GM21576 (cell line): ENCODE results near the gene MIB2.

Experiments used
- ATAC-seq: cut with Tn5 transposase; IDR thresholded peaks from one replicate; pipeline ENCODE4 v1.9.1; 2021; ENCODE audit warnings: mild to moderate bottlenecking, moderate library complexity; ENCODE audit not compliant: unreplicated experiment

Gene MIB2

DNA sequence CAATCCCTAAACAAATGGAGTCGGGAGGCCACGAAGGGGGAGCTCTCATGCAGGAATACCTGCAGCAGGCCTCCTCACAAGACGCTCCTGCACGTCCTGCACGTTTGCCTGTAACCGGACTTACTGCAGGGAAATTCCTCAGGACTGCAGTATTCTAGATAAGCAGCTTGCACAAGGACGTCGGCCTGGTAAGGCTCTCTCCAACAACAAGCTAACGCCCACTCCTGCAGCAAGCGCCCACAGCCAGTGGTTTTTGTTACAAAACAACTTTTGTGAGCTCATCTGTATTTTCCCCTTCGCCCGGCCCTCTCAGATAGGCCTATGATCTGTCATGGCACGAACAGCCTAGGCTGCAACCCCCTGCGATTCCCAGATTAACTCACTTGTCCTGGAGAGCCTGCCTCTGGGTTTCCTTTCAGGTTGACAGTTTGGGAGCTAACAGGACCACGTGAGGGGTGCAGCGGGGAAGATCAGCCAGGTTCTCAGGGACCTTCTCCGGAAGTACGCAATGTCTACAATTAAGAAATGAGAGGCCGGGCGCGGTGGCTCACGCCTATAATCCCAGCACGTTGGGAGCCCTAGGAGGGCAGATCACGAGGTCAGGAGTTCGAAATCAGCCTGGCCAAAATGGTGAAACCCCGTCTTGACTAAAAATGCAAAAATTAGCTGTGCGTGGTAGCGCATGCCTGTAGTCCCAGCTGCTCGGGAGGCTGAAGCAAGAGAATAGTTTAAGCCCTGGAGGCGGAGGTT lies 921 bp upstream of the MIB2 start:
- no peak for ATAC-seq

DNA sequence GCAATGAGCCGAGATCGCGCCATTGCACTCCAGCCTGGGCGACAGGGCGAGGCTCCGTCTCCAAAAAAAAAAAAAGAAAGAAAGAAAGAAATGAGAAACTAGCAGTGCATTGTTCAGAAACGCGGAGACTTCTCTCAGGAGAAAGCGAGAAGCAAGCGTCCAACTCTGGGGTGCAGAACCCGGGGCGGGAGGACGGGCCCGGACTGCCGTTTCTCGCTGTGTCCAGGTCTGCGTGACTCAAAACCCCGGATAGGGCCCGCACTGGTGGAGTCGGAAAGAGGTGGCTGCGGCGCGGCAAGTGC lies 395 bp upstream of the MIB2 start:
- ATAC-seq: no peak

DNA sequence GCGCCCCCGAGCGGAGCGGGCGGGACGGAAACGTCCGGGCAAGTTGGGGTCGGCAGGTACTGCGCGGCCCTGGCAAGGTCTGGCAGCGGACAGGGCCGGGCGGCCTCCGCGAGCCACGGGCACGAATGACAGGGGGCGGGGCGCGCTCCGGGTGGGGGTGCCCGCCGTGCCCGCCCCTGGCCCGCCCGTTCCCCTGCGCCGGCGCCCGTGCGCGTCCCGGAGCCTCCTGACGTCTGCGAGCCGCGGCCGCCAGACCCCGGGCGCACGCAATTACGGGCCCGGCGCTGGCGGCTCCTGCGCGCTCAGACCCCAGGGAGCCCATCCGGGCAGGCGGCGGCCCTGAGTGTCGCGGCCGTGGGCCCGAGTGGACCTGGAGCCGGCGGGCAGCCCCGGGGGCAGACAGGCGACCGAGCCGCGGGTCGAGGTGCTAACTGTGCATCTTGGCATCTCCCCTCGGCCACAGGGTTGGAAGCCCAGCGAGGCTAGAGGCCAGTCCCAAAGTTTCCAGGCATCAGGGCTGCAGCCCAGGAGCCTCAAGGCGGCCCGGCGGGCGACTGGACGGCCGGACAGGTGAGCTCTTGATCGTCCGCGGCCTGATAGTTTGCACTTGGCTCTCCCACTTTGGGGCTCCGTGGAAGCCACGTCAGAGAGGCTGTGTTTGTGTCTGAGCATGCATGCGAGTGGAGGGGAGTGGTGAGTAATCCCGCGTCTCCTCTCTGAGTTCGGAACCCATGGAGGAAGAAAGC lies 918 bp downstream of the MIB2 start:
- peak; percentile 17 for ATAC-seq

DNA sequence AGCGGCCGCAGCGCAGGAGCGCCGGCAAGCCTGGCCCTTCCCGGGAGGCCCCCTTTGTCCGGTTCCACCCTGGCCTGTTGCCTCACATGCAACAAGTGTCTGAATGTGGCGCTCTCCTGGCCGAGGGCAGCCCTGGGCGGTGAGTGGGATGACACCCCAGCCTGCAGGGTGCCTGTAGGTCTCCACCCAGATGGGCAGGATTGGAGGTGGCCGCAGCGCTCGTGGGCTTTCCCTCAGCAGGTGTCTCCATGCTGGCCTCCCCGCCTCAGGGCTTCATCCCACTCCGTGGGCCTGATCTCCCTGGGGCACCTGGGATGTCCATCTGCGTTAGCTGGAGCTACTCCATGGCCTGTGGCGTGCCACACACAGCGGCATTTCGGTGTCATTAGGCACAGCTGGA lies 1.5 kb downstream of the MIB2 start:
- no peak for ATAC-seq

DNA sequence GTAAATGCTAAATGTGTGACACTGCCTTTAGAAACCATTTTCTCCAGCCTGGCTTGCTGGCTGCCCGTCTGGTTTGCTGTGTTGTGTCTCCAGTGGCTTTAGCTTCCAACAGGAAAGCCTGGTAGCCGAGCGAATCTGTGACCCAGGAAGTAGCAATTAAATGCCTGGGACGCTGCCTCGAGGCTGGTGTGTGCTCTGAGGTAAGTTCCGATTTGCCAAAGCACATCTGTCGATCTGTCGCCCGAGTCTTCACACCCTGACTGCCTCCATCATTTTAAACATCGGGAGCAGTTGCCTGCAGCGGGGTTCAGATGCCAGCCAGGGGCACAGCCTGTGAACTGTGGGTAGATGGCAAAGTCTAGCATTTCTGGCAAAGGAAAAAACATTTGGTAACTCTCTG lies 2.2 kb downstream of the MIB2 start:
- no peak for ATAC-seq

DNA sequence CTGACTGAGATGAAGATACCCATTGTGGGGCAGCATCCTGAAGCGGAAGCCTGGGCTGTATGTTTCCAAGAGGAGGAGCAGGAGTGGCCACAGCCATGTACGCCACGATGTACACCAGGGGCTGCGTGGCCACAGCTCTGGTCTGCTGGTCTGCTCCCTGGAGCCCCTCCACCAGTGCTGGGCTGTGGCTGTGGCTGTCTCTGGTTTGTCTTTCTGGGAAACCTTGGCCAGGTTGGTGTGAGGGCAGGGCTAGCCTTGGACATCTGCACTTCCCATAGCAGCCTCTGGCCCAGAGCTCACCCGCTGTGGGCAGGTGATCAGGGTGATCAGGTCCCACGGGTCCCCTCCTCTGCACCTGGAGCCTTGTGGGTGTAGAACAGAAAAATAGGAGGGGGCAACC lies 2.6 kb downstream of the MIB2 start:
- no peak for ATAC-seq

DNA sequence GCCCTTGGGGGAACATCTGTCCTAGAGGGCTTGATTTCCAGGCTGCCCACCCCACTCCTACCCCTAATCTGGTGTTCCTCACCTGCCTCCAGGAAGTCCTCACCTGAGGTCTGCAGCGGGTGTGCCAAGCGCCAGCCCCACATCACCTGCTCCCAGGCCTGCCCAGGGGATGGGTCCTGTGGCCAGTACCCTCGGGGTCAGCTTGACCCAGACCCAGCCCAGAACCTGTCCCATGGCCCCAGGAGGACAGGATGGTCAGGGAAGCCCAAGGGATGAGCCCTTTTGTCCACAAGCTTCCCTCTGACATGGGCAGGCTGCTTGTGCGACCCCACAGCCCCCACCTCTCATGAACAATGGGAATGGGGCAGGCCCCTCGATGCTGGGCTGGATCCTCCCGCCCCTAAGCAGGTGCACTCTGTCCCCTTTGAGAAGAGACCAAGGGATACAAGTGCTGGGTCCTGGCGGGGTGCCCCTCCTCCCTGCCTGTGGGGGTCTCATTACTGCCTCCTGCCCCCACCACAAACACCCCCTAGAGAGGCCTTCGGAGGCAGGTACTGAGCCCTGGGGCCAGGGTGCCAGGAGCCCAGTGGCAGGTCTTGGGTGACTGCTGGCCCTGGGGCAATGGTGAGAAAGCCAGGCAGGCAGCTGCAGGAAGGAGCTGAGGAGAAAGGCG lies 3.2 kb downstream of the MIB2 start:
- ATAC-seq: no peak

DNA sequence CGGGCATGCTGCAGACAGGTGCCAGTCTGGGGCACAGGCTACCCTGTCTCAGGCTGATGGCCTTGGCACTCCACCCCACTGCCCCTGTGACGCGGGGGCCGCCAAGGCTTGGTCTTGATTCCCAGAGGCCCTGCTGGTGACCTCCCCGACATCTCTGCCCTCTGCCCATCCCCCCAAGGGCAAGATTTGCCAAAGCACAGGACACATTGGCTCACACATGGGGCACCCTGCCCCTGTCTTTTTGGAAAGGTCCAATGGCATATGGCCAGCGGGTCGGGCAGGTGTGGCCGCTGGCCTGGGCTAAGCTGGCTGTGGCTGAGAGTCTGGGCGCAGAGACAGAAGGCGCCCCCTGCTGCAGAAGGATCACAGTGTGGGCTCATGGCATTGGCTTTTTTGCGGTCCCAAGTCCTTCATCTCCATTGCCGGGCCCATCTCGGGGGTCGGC lies 4.6 kb downstream of the MIB2 start:
- ATAC-seq: no peak

DNA sequence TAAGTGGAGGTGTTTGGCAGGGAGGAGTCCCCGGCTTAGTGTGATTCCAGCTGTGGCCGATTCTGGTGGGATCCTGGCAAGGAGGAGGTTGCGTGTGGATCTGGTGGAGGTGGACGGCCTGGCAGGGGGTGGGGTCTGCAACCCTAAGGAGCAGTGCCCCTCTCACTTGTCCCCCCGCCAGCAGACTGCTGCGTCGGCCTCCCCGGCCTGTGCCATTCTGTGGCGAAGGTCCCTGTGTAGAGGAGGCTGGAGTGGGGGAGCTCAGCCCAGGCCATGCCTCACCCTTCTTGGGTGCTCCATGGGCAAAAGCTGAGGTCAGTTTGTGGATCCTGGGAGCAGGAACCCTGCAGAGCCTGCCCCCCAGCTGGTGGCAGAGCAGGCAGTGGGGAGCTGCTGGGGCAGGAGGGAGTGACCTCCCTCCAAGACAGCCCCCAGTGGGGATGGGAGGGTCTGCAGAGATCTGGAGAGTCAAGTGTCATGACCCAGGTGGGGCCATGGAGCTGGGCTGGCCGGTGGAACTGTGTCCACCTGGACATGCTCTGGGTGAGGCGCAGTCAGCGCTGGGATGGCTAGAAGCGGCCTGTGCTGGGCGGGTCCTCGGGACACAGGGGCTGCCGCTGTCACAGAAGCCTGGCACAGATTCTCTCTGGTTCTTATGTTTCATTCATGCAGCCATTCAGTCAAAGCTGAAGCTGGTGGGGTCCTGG lies 5.3 kb downstream of the MIB2 start:
- no peak for ATAC-seq

DNA sequence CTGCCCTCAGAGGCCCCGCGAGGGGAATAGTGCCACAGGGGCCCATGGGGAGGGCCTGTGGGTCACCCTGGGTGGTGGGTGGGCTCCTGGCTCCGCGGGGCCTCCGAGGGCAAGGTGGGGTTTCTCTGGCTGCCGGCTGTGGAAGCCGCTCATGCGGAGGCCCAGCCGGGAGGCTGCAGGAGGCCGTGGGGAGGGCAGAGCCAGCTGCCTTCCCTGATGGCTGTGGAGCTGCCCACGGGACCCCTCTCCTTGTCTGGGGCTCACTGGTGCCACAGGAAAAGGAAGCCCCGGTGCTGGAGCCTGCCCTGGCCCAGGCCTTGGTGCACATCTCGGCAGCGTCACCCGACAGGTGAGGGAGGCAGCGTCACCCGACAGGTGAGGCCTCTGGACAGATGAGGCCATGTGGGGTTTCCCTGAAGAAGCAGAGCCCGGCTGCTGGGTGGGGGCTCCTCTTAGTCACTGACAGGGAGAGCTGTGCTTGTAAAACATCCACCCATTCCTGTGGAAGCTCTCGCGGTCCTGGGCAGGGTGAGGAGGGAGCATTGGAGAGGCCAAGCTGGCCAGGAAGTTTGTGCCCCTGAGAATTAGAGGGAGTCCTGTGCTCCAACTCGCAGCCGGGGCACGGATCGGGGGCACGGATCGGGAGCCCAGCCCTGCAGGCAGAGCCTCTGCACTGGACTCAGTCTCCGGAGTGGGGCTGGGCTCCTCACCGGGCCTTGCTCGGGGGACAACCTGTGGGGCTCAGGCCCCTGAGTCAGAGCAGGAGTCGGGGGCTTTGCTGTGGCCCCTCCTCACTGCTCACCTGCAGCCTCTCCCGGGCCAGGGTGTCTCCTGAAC lies 6.1 kb downstream of the MIB2 start:
- no peak for ATAC-seq

DNA sequence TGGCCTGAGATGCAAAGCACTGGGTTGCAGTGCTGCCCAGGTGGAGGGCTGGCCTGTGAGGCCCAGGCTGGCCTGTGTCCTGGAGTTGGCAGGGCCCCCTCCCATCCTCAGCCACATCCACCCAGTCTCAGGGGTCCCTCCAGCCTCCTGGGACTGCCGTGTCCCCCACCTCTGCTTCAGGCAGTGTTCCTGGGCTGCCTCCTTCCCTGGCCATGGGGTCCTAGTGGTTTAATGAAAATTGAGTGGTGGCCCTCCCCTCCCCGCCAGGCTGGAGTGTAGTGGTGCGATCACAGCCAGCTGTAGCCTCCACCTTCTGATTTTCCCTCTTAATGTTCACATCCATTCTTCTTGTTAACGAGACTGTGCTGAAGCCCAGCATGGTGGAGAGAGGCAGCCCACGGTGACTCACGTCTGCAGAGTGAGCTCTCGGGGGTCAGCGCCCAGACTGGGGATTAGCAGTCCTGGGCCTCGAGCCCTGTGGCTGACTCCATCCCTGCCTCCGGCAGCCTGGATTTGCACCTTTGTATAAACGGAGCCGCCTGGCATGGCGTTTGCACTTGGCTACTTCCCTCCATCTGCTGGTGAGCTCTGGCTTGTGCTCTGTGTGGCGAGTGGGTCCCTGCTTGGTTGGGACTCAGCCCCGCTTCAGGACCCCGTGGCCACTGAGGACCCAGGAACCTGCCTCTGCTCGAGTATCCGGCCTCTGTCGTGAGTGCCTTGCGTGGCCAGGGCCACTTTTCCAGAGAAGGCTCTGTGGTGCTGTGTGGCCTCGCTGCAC lies 6.9 kb downstream of the MIB2 start:
- ATAC-seq: no peak

DNA sequence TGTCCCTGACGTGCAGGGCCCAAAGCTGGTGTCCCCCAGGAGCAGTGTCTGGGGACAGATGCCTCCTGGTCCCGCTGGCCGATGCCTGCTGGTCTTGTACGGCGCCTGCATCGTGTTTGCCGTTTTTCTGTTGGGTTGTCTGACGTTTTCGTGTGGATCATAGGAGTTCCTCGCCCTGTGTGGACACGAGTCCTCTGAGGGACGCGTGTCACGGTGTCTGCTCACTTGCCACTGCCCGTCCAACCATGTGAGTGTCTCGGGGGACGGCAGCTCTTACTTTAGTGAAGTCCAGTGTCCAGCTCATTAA lies 7.4 kb downstream of the MIB2 start:
- no peak for ATAC-seq

DNA sequence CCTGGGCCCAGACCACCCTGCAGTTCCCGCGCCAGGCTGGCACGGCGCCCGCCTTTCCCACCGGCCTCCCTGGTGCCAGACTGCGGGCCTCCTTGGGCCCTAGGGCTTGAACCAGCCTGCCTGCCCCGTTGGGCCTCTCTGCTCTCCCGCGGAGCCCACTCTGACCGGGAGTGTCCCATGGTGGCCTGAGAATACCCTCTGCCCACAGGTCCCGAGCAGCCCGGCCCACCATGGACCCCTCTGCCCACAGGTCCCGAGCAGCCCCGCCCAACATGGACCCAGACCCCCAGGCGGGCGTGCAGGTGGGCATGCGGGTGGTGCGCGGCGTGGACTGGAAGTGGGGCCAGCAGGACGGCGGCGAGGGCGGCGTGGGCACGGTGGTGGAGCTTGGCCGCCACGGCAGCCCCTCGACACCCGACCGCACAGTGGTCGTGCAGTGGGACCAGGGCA lies 7.9 kb downstream of the MIB2 start:
- no peak for ATAC-seq

DNA sequence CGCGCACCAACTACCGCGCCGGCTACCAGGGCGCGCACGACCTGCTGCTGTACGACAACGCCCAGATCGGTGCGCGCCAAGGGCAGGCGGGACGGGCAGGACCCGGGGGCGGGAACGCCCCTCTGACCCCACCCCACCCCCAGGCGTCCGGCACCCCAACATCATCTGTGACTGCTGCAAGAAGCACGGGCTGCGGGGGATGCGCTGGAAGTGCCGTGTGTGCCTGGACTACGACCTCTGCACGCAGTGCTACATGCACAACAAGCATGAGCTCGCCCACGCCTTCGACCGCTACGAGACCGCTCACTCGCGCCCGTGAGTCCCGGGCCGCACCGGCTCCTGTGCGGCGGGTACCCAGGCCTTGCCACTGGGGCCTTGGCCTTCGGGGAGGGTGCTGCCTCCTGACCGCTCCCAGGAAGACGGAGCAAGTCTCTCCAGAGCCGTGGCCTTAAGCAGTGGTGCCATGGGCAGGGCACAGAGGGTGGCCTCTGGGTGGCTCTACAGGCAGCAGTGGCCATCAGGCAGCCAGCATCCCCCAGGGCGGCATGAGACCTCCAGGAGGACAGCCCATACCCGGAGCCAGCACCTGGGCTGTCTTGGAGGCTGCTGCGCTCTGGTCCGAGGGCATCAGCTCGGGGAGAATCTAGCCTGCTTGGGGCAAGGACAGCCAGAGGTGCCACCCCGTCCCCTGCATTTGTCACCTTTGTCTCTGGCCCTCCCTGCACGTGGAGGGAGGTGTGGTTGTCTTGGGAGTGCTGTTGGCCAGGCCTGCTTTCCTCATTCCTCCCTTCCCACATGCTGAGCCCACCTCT lies 8.5 kb downstream of the MIB2 start:
- no peak for ATAC-seq

DNA sequence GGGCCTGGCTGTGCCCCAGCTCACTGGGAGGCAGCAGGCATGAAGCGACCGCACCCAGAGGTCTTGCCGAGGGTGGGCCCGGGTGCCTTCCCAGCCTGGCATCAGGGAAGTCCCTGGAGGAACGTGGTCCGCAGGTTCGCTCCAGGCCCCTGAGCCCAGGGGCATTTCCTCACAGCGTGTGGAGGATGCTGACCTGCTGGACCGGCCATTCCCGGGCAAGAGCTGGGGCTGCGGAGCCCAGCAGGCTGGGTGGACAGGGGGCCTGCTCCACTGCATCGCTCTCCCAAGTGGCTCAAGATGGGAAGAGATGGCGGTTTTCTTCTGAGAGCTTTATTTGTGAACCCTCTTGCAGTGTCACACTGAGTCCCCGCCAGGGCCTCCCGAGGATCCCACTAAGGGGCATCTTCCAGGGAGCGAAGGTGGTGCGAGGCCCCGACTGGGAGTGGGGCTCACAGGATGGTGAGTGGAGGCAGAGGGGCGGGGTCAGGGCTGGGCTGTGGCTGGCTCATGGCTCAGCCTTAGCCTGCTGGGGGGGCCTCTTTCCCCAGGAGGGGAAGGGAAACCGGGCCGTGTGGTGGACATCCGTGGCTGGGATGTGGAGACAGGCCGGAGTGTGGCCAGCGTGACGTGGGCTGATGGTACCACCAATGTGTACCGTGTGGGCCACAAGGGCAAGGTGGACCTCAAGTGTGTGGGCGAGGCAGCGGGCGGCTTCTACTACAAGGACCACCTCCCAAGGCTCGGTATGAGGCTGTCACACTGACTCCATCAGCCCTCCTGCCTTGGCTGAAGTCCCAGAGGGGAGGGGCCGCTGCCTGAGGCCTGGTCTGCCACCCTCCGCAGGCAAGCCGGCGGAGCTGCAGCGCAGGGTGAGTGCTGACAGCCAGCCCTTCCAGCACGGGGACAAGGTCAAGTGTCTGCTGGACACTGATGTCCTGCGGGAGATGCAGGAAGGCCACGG lies 9.4 kb downstream of the MIB2 start:
- no peak for ATAC-seq

DNA sequence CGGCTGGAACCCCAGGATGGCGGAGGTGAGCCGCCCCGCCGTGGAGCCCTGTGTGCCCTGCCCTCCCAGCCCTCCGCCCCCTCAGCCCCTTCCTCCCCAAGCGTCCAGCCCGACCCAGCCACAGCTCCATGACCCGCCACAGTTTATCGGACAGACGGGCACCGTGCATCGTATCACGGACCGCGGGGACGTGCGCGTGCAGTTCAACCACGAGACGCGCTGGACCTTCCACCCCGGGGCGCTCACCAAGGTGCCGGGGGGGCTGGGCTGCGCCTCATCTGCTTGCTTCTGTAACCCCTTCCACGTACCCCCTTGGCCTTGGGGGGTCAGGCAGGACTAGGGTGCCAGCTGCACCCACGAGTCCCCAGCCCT lies 10.1 kb downstream of the MIB2 start:
- no peak for ATAC-seq

DNA sequence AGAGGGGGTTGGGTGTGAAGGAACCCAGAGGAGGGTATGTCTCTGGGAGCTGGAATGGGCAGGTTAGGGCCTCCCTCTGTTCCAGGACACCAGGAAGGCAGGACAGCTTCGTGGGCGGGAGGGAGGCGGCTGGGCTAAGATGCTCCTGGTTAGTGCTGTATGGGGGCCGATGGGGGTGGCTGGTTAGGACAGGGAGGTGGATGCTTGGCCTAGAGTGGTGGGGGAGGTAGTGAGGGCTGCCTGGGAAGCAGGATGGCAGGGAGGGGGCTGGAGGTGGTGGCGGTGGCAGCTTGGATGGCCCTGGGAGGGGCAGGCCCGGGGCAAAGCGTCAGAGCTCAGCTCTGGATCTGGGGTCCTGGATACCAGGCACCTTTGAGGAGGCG lies 10.5 kb downstream of the MIB2 start:
- ATAC-seq: no peak
